Astrocyte (in vitro differentiated cells and primary cell): ENCODE measurements around the gene COX7B. TPM values are rescaled to one million over a fixed set of nuclear protein-coding genes. Genes with fewer than 3 reads are reported as not detected.
A peak's percentile ranks its signal among the peaks of the same experiment; 100 is the strongest.

Experiments
- DNase-seq: peaks from one replicate; pipeline ENCODE4 v3.0.0-alpha.2; 2010; ENCODE audit warnings: low read depth
- FAIRE-seq: peaks from 2 replicates; lab custom pipeline; 2011; peaks lifted over from hg19 to GRCh38; lab: Jason Lieb, UNC
- H2AFZ ChIP-seq: 2 replicates; pipeline ENCODE4 v1.6.0; 2012; ENCODE audit warnings: low read depth, low read length, inconsistent platforms
- H3K27ac ChIP-seq: 2 replicates; pipeline ENCODE4 v1.5.1; 2011; ENCODE audit warnings: low read depth, low read length, inconsistent platforms
- H3K27me3 ChIP-seq: 2 replicates; pipeline ENCODE4 v1.6.0; 2011; ENCODE audit warnings: low read length, inconsistent platforms; ENCODE audit not compliant: insufficient read depth
- H3K36me3 ChIP-seq: 2 replicates; pipeline ENCODE4 v1.5.1; 2011; ENCODE audit warnings: low read length, inconsistent platforms; ENCODE audit not compliant: insufficient read depth
- H3K4me1 ChIP-seq: 2 replicates; pipeline ENCODE4 v1.5.1; 2011; ENCODE audit warnings: low read length, inconsistent platforms; ENCODE audit not compliant: insufficient read depth
- H3K4me2 ChIP-seq: 2 replicates; pipeline ENCODE4 v1.6.0; 2012; ENCODE audit warnings: low read length, inconsistent platforms
- H3K4me3 ChIP-seq: 2 replicates; pipeline ENCODE4 v1.5.1; 2011; ENCODE audit warnings: low read depth, mild to moderate bottlenecking, low read length, inconsistent platforms; ENCODE audit not compliant: insufficient read depth
- H3K79me2 ChIP-seq: 2 replicates; pipeline ENCODE4 v1.6.0; 2012; ENCODE audit warnings: mild to moderate bottlenecking, low read length, inconsistent platforms; ENCODE audit not compliant: insufficient read depth
- H3K9ac ChIP-seq: 2 replicates; pipeline ENCODE4 v1.6.0; 2012; ENCODE audit warnings: mild to moderate bottlenecking, low read length, inconsistent platforms
- H3K9me3 ChIP-seq: 2 replicates; pipeline ENCODE4 v1.5.1; 2012; ENCODE audit warnings: low read depth, mild to moderate bottlenecking, low read length, inconsistent platforms; ENCODE audit not compliant: insufficient read depth
- H4K20me1 ChIP-seq: 2 replicates; pipeline ENCODE4 v1.6.0; 2012; ENCODE audit warnings: low read length, inconsistent platforms; ENCODE audit not compliant: insufficient read depth
- H3K27ac Mint-ChIP-seq: one replicate; pipeline ENCODE4 v1.8.0; 2021; ENCODE audit warnings: mild to moderate bottlenecking, mixed read lengths; ENCODE audit not compliant: unreplicated experiment
- H3K27me3 Mint-ChIP-seq: one replicate; pipeline ENCODE4 v1.8.0; 2021; ENCODE audit warnings: low read depth, mixed read lengths; ENCODE audit not compliant: unreplicated experiment
- H3K36me3 Mint-ChIP-seq: one replicate; pipeline ENCODE4 v1.8.0; 2021; ENCODE audit warnings: low read depth, mixed read lengths; ENCODE audit not compliant: unreplicated experiment
- H3K4me1 Mint-ChIP-seq: one replicate; pipeline ENCODE4 v1.8.0; 2021; ENCODE audit warnings: low read depth, mixed read lengths; ENCODE audit not compliant: unreplicated experiment
- H3K4me3 Mint-ChIP-seq: one replicate; pipeline ENCODE4 v1.8.0; 2021; ENCODE audit warnings: mild to moderate bottlenecking, moderate library complexity, mixed read lengths; ENCODE audit not compliant: unreplicated experiment
- H3K9me3 Mint-ChIP-seq: one replicate; pipeline ENCODE4 v1.8.0; 2021; ENCODE audit warnings: mild to moderate bottlenecking, mixed read lengths; ENCODE audit not compliant: unreplicated experiment
- CTCF ChIP-seq: IDR thresholded peaks from 2 replicates; pipeline ENCODE4 v1.5.1; 2011; ENCODE audit warnings: low read depth, mild to moderate bottlenecking, inconsistent platforms, low read length, moderate library complexity; ENCODE audit not compliant: insufficient read depth
- EZH2 ChIP-seq: IDR thresholded peaks from 2 replicates; pipeline ENCODE4 v1.6.1; 2012; ENCODE audit warnings: mild to moderate bottlenecking, low read length, inconsistent platforms; ENCODE audit not compliant: insufficient read depth
- total RNA-seq: library from RNA; stranded (reverse); gene quantifications from 2 replicates; pipeline ENCODE4 v1.2.1, GENCODE V29; 2021

Gene COX7B
- total RNA-seq, 1 donor from 2014 or later: 246 TPM

GRCh38 chrX:77945910-77946545, 46.8 kb downstream of the COX7B start:
- H3K4me2 ChIP-seq: no peak overlapping the region
- no peaks in the 10 kb centered on the region for H3K27me3 ChIP-seq
- H3K9me3 ChIP-seq: no peaks in the 10 kb centered on the region
- H3K9ac ChIP-seq: no peak overlapping the region
- DNase-seq (no peak), FAIRE-seq (peak; percentile 98)
- no peaks in the 10 kb centered on the region for H3K36me3 ChIP-seq
- Mint-ChIP-seq H3K27ac (no peak overlapping the region), H3K4me1 (no peaks in the 10 kb centered on the region), H3K4me3 (no peak overlapping the region), H3K27me3 (no peaks in the 10 kb centered on the region), H3K36me3 (no peaks in the 10 kb centered on the region), H3K9me3 (no peaks in the 10 kb centered on the region)
- no peaks in the 10 kb centered on the region for H3K79me2 ChIP-seq
- no peaks in the 10 kb centered on the region for H4K20me1 ChIP-seq
- TF ChIP-seq CTCF: no peak
- no peaks in the 10 kb centered on the region for H3K4me1 ChIP-seq
- no peak overlapping the region for H3K27ac ChIP-seq
- no peak overlapping the region for H2AFZ ChIP-seq
- H3K4me3 ChIP-seq: no peak overlapping the region

GRCh38 chrX:77946571-77946970, 47.3 kb downstream of the COX7B start:
- no peak overlapping the region for H3K4me2 ChIP-seq
- no peaks in the 10 kb centered on the region for H3K4me1 Mint-ChIP-seq
- no peaks in the 10 kb centered on the region for H3K9me3 Mint-ChIP-seq
- TF ChIP-seq EZH2: no peak
- TF ChIP-seq CTCF: no peak
- no peak overlapping the region for H3K4me3 ChIP-seq
- no peaks in the 10 kb centered on the region for H3K4me1 ChIP-seq
- FAIRE-seq: no peak
- no peak overlapping the region for H3K9ac ChIP-seq
- H3K36me3 ChIP-seq: no peaks in the 10 kb centered on the region
- no peaks in the 10 kb centered on the region for H3K27me3 Mint-ChIP-seq
- no peaks in the 10 kb centered on the region for H3K79me2 ChIP-seq
- H3K27ac Mint-ChIP-seq: no peak overlapping the region
- no peak overlapping the region for H3K27ac ChIP-seq
- H3K9me3 ChIP-seq: no peaks in the 10 kb centered on the region
- H3K4me3 Mint-ChIP-seq: no peak overlapping the region
- H4K20me1 ChIP-seq: no peaks in the 10 kb centered on the region
- no peak for DNase-seq
- no peaks in the 10 kb centered on the region for H3K27me3 ChIP-seq
- no peaks in the 10 kb centered on the region for H3K36me3 Mint-ChIP-seq
- no peak overlapping the region for H2AFZ ChIP-seq

- H3K4me1 ChIP-seq: no peaks in the 10 kb centered on the region
- H3K27ac ChIP-seq: no peak overlapping the region
- no peaks in the 10 kb centered on the region for H3K27me3 ChIP-seq
- no peak overlapping the region for H3K9ac ChIP-seq
- no peaks in the 10 kb centered on the region for H3K9me3 Mint-ChIP-seq
- no peak overlapping the region for H3K4me2 ChIP-seq
- no peaks in the 10 kb centered on the region for H3K79me2 ChIP-seq
- H3K27ac Mint-ChIP-seq: no peak overlapping the region
- DNase-seq: no peak
- H3K9me3 ChIP-seq: no peaks in the 10 kb centered on the region
- no peaks in the 10 kb centered on the region for H4K20me1 ChIP-seq
- no peaks in the 10 kb centered on the region for H3K27me3 Mint-ChIP-seq
- no peaks in the 10 kb centered on the region for H3K36me3 ChIP-seq
- H3K4me3 ChIP-seq: no peak overlapping the region
- no peaks in the 10 kb centered on the region for H3K36me3 Mint-ChIP-seq
- no peak for TF ChIP-seq EZH2
- no peak for TF ChIP-seq CTCF
- FAIRE-seq: peak; percentile 88
- H3K4me3 Mint-ChIP-seq: no peak overlapping the region
- H2AFZ ChIP-seq: no peak overlapping the region
- H3K4me1 Mint-ChIP-seq: peaks cover 3% of the 10 kb centered on the region
Measured at GRCh38 chrX:77949840-77950239, 50.6 kb downstream of the COX7B start.
